Measurements from ENCODE around the gene DHCR7. TPM values are rescaled to one million over a fixed set of nuclear protein-coding genes. Genes with fewer than 3 reads are reported as not detected.

DHCR7 gene
- total RNA-seq, 1 donor from 2014 or later: 140 TPM

- Mint-ChIP-seq H3K4me1 (ENCODE audit: low read depth) (peaks cover 1% of the 10 kb centered on the region), H3K27me3 (peaks cover 36% of the 10 kb centered on the region), H3K9me3 (ENCODE audit: low read depth) (peaks cover 13% of the 10 kb centered on the region), H3K4me3 (ENCODE audit: low read depth) (no peak overlapping the region), H3K27ac (no peak overlapping the region), H3K36me3 (ENCODE audit: insufficient read depth) (no peaks in the 10 kb centered on the region)
- TF ChIP-seq, protein P1, sequence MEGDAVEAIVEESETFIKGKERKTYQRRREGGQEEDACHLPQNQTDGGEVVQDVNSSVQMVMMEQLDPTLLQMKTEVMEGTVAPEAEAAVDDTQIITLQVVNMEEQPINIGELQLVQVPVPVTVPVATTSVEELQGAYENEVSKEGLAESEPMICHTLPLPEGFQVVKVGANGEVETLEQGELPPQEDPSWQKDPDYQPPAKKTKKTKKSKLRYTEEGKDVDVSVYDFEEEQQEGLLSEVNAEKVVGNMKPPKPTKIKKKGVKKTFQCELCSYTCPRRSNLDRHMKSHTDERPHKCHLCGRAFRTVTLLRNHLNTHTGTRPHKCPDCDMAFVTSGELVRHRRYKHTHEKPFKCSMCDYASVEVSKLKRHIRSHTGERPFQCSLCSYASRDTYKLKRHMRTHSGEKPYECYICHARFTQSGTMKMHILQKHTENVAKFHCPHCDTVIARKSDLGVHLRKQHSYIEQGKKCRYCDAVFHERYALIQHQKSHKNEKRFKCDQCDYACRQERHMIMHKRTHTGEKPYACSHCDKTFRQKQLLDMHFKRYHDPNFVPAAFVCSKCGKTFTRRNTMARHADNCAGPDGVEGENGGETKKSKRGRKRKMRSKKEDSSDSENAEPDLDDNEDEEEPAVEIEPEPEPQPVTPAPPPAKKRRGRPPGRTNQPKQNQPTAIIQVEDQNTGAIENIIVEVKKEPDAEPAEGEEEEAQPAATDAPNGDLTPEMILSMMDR (IDR thresholded peaks at IDR 0.05; ENCODE audit: unreplicated experiment): no peak
- DNase-seq (ENCODE audit: low spot score, unreplicated experiment): no peak
These were observed 62.0 kb downstream of the DHCR7 start for GRCh38 chr11:71386202-71386601.

DNA sequence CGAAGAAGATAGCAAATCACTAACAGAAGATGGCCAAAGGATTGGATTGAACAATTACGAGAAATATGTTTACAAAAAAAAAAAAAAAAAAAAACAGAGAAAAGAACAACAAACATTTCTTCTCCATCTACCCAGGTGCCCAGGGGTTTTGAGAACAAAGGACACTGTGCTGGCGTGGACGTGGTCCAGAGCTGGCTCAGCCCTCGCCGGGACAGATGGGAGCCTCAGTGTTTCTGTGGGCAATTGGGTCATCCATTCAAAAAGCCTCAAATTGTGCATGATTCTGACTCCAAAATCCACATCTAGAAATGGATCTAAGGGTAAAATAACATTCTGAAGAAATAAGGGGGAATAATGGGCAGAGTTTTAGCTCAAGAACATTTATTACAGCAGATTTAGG is 63.1 kb downstream of the DHCR7 start:
- Mint-ChIP-seq H3K4me1 (ENCODE audit: low read depth) (peaks cover 1% of the 10 kb centered on the region), H3K27ac (no peak overlapping the region), H3K9me3 (ENCODE audit: low read depth) (peaks cover 13% of the 10 kb centered on the region), H3K36me3 (ENCODE audit: insufficient read depth) (no peaks in the 10 kb centered on the region), H3K4me3 (ENCODE audit: low read depth) (no peak overlapping the region), H3K27me3 (peaks cover 27% of the 10 kb centered on the region)
- TF ChIP-seq, protein P1 (IDR thresholded peaks at IDR 0.05; ENCODE audit: unreplicated experiment): no peak
- DNase-seq (ENCODE audit: low spot score, unreplicated experiment): no peak

GRCh38 chr11:71384561-71384960 is 63.6 kb downstream of the DHCR7 start:
- H3K9me3 Mint-ChIP-seq (ENCODE audit: low read depth): peaks cover 13% of the 10 kb centered on the region
- no peaks in the 10 kb centered on the region for H3K36me3 Mint-ChIP-seq (ENCODE audit: insufficient read depth)
- H3K27ac Mint-ChIP-seq: no peak overlapping the region
- no peak for DNase-seq (ENCODE audit: low spot score, unreplicated experiment)
- TF ChIP-seq, protein P1 (IDR thresholded peaks at IDR 0.05; ENCODE audit: unreplicated experiment): no peak
- H3K4me3 Mint-ChIP-seq (ENCODE audit: low read depth): no peak overlapping the region
- H3K27me3 Mint-ChIP-seq: peaks cover 23% of the 10 kb centered on the region
- H3K4me1 Mint-ChIP-seq (ENCODE audit: low read depth): peaks cover 3% of the 10 kb centered on the region

Small RNAs within 50 kb of the gene (microRNA-seq; reads per million reads assigned to microRNA genes)
- gene MIR6754 (ENCODE audit: borderline number of aligned reads, unreplicated experiment): not detected

Other genes with a start within 250 kb of the DHCR7 start
- gene SHANK2, start 195.8 kb downstream of the DHCR7 start, total RNA-seq: 97.8 and 104 TPM in 2 replicates
- gene NADSYN1, start 4.8 kb upstream of the DHCR7 start, total RNA-seq: 72.0 and 79.2 TPM in 2 replicates
- 0.29 and 0.41 TPM in 2 replicates for gene KRTAP5-7, start 78.9 kb upstream of the DHCR7 start, total RNA-seq
- 0.24 TPM in 1 of 2 replicates, not detected in the other for gene KRTAP5-8, start 89.6 kb upstream of the DHCR7 start, total RNA-seq
- 0.26 and 0.53 TPM in 2 replicates for gene KRTAP5-9, start 100.0 kb upstream of the DHCR7 start, total RNA-seq
- 0.41 TPM in 1 of 2 replicates, not detected in the other for gene KRTAP5-10, start 117.2 kb upstream of the DHCR7 start, total RNA-seq
- gene KRTAP5-11, start 134.5 kb upstream of the DHCR7 start, total RNA-seq: not detected in 2 replicates

All from progenitor cell of endocrine pancreas (in vitro differentiated cells).